Gastroesophageal sphincter (tissue), 3 donors: ENCODE results near the gene FBXO47.

ENCODE experiments used
- CTCF ChIP-seq, 4 experiments: fragments of 200-600 bp in 2 of 4; fragments of 450-650 bp in 2 of 4; sonication (generic) in 1 of 4; IDR thresholded peaks; one replicate each; pipeline ENCODE4 v1.5.1; 2017 to 2019; ENCODE audit warnings: antibody characterized with exemption in 4 of 4, mild to moderate bottlenecking in 2 of 4, moderate library complexity in 2 of 4
- POLR2A ChIP-seq, 2 donors: fragments of 450-650 bp; IDR thresholded peaks; one replicate each; pipeline ENCODE4 v1.6.1; 2017; ENCODE audit warnings: antibody characterized with exemption in 2 of 2, mild to moderate bottlenecking in 2 of 2, moderate library complexity in 1 of 2

- TF ChIP-seq CTCF (IDR thresholded peaks at IDR 0.05) (no peak), POLR2A (IDR thresholded peaks at IDR 0.05) (no peak)
These were observed 49.9 kb downstream of the FBXO47 start for GRCh38 chr17:38917259-38917658.
